Smooth muscle cell (in vitro differentiated cells): ENCODE results near the gene DUOX1. TPM values are rescaled to one million over a fixed set of nuclear protein-coding genes. Genes with fewer than 3 reads are reported as not detected.
A peak's percentile ranks its signal among the peaks of the same experiment; 100 is the strongest.

Source experiments
- DNase-seq: peaks from one replicate; lab custom pipeline; 2025; ENCODE audit not compliant: unreplicated experiment; lab: John Stamatoyannopoulos, UW
- H2AFZ ChIP-seq: fragments of 200-600 bp; sonication (generic); 2 replicates; pipeline ENCODE4 v1.6.0; 2016; ENCODE audit warnings: antibody characterized with exemption, low read depth, mild to moderate bottlenecking
- H3F3A ChIP-seq: fragments of 200-600 bp; sonication (generic); 2 replicates; pipeline ENCODE4 v1.6.0; 2017; ENCODE audit warnings: antibody characterized with exemption, low read depth
- H3K27ac ChIP-seq: fragments of 200-600 bp; sonication (generic); 2 replicates; pipeline ENCODE4 v1.5.1; 2016; ENCODE audit warnings: low read depth, mild to moderate bottlenecking
- H3K27me3 ChIP-seq: fragments of 200-600 bp; sonication (generic); 2 replicates; pipeline ENCODE4 v1.6.1; 2016; ENCODE audit warnings: low read depth, mild to moderate bottlenecking
- H3K36me3 ChIP-seq: fragments of 200-600 bp; sonication (generic); 2 replicates; pipeline ENCODE4 v1.5.1; 2016; ENCODE audit warnings: low read depth
- H3K4me1 ChIP-seq: fragments of 200-600 bp; sonication (generic); 2 replicates; pipeline ENCODE4 v1.5.1; 2016; ENCODE audit warnings: low read depth
- H3K4me2 ChIP-seq: fragments of 200-600 bp; sonication (generic); 2 replicates; pipeline ENCODE4 v1.6.0; 2016; ENCODE audit warnings: mild to moderate bottlenecking
- H3K4me3 ChIP-seq: fragments of 200-600 bp; sonication (generic); 2 replicates; pipeline ENCODE4 v1.5.1; 2016; ENCODE audit warnings: mild to moderate bottlenecking
- H3K79me2 ChIP-seq: fragments of 200-600 bp; sonication (generic); 2 replicates; pipeline ENCODE4 v1.6.0; 2016; ENCODE audit warnings: low read depth, mild to moderate bottlenecking
- H3K9ac ChIP-seq: fragments of 200-600 bp; sonication (generic); 2 replicates; pipeline ENCODE4 v1.6.0; 2016; ENCODE audit warnings: low read depth
- H3K9me3 ChIP-seq: fragments of 200-600 bp; sonication (generic); replicated peaks from 2 replicates; pipeline ENCODE4 v1.5.1; 2016; ENCODE audit warnings: low read depth
- H4K20me1 ChIP-seq: fragments of 200-600 bp; sonication (generic); 2 replicates; pipeline ENCODE4 v1.6.0; 2016; ENCODE audit warnings: low read depth
- CTCF ChIP-seq: fragments of 200-600 bp; sonication (generic); IDR thresholded peaks from 2 replicates; pipeline ENCODE4 v1.5.1; 2017; ENCODE audit warnings: borderline replicate concordance, mild to moderate bottlenecking, antibody characterized with exemption; ENCODE audit not compliant: insufficient read depth, poor library complexity, severe bottlenecking
- WGBS: methylation state at CpG from one replicate; pipeline ENCODE4 v1.1.7; 2016; ENCODE audit warnings: low lambda C conversion rate; 5-methylcytosine and 5-hydroxymethylcytosine counted together
- polyA plus RNA-seq: library from polyadenylated mRNA; unstranded; fragments of >200 nt; fragmentation: Nextera tagmentation; extraction: Ambion mirVana; gene quantifications from 2 replicates; pipeline ENCODE4 v1.2.1, GENCODE V29; 2016
- total RNA-seq: library from RNA; depleted of rRNA; stranded (reverse); fragments of >200 nt; gene quantifications from 2 replicates; pipeline ENCODE4 v1.2.3, GENCODE V29; 2014

The DUOX1 gene
- total and polyA plus RNA-seq, 2 experiments from 2014 or later, result 4.4 to 5.8 TPM

GRCh38 chr15:45126535-45127158 is 3.1 kb upstream of the DUOX1 start:
- no peak overlapping the region for H3K4me3 ChIP-seq

GRCh38 chr15:45128971-45129639 is 689 bp upstream of the DUOX1 start:
- Histone ChIP-seq H3K79me2 (no peaks in the 10 kb centered on the region), H3K4me1 (no peaks in the 10 kb centered on the region), H3K4me2 (peak overlapping the region; percentile 73), H3K9me3 (no peaks in the 10 kb centered on the region), H2AFZ (no peak overlapping the region), H3K36me3 (no peaks in the 10 kb centered on the region), H3K4me3 (peak overlapping the region; percentile 43), H3K27me3 (peaks cover 97% of the 10 kb centered on the region), H3K9ac (no peak overlapping the region), H3K27ac (no peak overlapping the region), H3F3A (no peaks in the 10 kb centered on the region), H4K20me1 (no peaks in the 10 kb centered on the region)
- 10% methylated on average over 34 of the region's 47 CpGs for WGBS
- no peak for TF ChIP-seq CTCF
- DNase-seq, result no peak

More at GRCh38 chr15:45126535-45127158, 3.1 kb upstream of the DUOX1 start:
- TF ChIP-seq CTCF, result peak; percentile 54
- Histone ChIP-seq H3K9me3 (no peaks in the 10 kb centered on the region), H3K9ac (no peak overlapping the region), H3K27me3 (peaks cover 73% of the 10 kb centered on the region), H3K79me2 (no peaks in the 10 kb centered on the region), H4K20me1 (no peaks in the 10 kb centered on the region), H3K27ac (no peak overlapping the region), H3K4me1 (no peaks in the 10 kb centered on the region), H3K36me3 (no peaks in the 10 kb centered on the region), H2AFZ (no peak overlapping the region), H3K4me2 (no peak overlapping the region), H3F3A (no peaks in the 10 kb centered on the region)
- 38% methylated on average over 2 of the region's 2 CpGs for WGBS
- DNase-seq, result no peak

GRCh38 chr15:45130291-45131000 is 652 bp downstream of the DUOX1 start:
- WGBS, result 85% methylated on average over 6 of the region's 7 CpGs
- no peak overlapping the region for H2AFZ ChIP-seq
- DNase-seq, result no peak
- H3K4me3 ChIP-seq, result peak overlapping the region; percentile 43
- no peak overlapping the region for H3K27ac ChIP-seq
- H3K9ac ChIP-seq, result no peak overlapping the region
- no peaks in the 10 kb centered on the region for H3K4me1 ChIP-seq
- H3K4me2 ChIP-seq, result peak overlapping the region; percentile 73
- no peaks in the 10 kb centered on the region for H3F3A ChIP-seq
- H3K79me2 ChIP-seq, result no peaks in the 10 kb centered on the region
- TF ChIP-seq CTCF, result no peak
- H3K9me3 ChIP-seq, result no peaks in the 10 kb centered on the region
- H3K36me3 ChIP-seq, result no peaks in the 10 kb centered on the region
- peaks cover 99% of the 10 kb centered on the region for H3K27me3 ChIP-seq
- no peaks in the 10 kb centered on the region for H4K20me1 ChIP-seq
